GM20000 (cell line): ENCODE data around the gene SMIM44.

Experiments
- DNase-seq: peaks from one replicate; pipeline ENCODE4 v3.0.0; 2012; ENCODE audit warnings: low spot score
- CTCF ChIP-seq: IDR thresholded peaks from 2 replicates; pipeline ENCODE4 v1.5.1; 2012; ENCODE audit warnings: mild to moderate bottlenecking, control low read depth; ENCODE audit errors: extremely low read depth, missing control alignments

The SMIM44 gene

GRCh38 chr19:3496392-3497273 lies 13.4 kb upstream of the SMIM44 start:
- TF ChIP-seq CTCF: no peak
- no peak for DNase-seq

- no peak for DNase-seq
- no peak for TF ChIP-seq CTCF
Observed at GRCh38 chr19:3494559-3494958, 11.3 kb upstream of the SMIM44 start.

GRCh38 chr19:3494051-3494450 lies 10.8 kb upstream of the SMIM44 start:
- no peak for DNase-seq
- TF ChIP-seq CTCF: no peak

GRCh38 chr19:3493651-3494050 lies 10.4 kb upstream of the SMIM44 start:
- no peak for DNase-seq
- no peak for TF ChIP-seq CTCF

- DNase-seq: no peak
- TF ChIP-seq CTCF: no peak
Observed at GRCh38 chr19:3492919-3493318, 9.7 kb upstream of the SMIM44 start.

GRCh38 chr19:3492131-3492839 lies 9.0 kb upstream of the SMIM44 start:
- DNase-seq: no peak
- TF ChIP-seq CTCF: no peak
